HepG2 (cell line): ENCODE measurements around the gene ANO10. TPM values are rescaled to one million over a fixed set of nuclear protein-coding genes. Genes with fewer than 3 reads are reported as not detected.

Experiments
- ATAC-seq: fragments of 200-7000 bp; cut with Tn5 transposase; 3 replicates; pipeline ENCODE4 v1.9.1; 2020; ENCODE audit warnings: mild to moderate bottlenecking, moderate library complexity
- BruUV-seq: library from RNA; stranded (reverse); fragments of 400-500 nt; replicated peaks from 2 replicates; lab custom pipeline; 2021; lab: Mats Ljungman, UMichigan
- CTCF ChIA-PET: fragments of 300-600 bp; formaldehyde crosslinking; extraction: SDS; loops from one replicate; lab custom pipeline; 2021; ENCODE audit warnings: low total read pairs, inconsistent platforms, low intra/inter-chr PET ratio; lab: Yijun Ruan, JAX
- POLR2A ChIA-PET: fragments of 350-600 bp; sonication (Branson Sonifier 250); formaldehyde crosslinking; loops from one replicate; lab custom pipeline; 2020; ENCODE audit warnings: antibody characterized with exemption, inconsistent platforms; lab: Yijun Ruan, JAX
- DNase-seq: peaks from one replicate; pipeline ENCODE4 v3.0.0-alpha.2; 2015; ENCODE audit warnings: low spot score
- FAIRE-seq: peaks from 3 replicates; lab custom pipeline; 2011; peaks lifted over from hg19 to GRCh38; lab: Jason Lieb, UNC
- H2AFZ ChIP-seq: one replicate; pipeline ENCODE4 v1.6.1; 2011; ENCODE audit warnings: low read length, inconsistent platforms
- H3K27ac ChIP-seq: fragments of 300-600 bp; 3 replicates; pipeline ENCODE4 v1.8.0; 2011; ENCODE audit warnings: mixed run types, mild to moderate bottlenecking, mixed read lengths, low read length, inconsistent platforms; ENCODE audit not compliant: insufficient read depth; ENCODE audit errors: extremely low read length
- H3K27me3 ChIP-seq, 2 experiments: fragments of 200-600 bp in 1 of 2; 2 replicates in 1 of 2; 3 replicates in 1 of 2; pipeline versions ENCODE4 v1.6.0 to v1.8.0; 2011; ENCODE audit warnings: low read length in 2 of 2, mild to moderate bottlenecking in 2 of 2, moderate library complexity in 2 of 2, inconsistent platforms in 1 of 2; ENCODE audit not compliant: insufficient read depth in 2 of 2, control insufficient read depth in 1 of 2
- H3K36me3 ChIP-seq, 2 experiments: fragments of 200-600 bp in 1 of 2; replicated peaks in 1 of 2; 2 replicates in 1 of 2; 3 replicates in 1 of 2; pipeline versions ENCODE4 v1.5.1 to v1.8.0; 2011; ENCODE audit warnings: low read length in 2 of 2, inconsistent platforms in 1 of 2; ENCODE audit not compliant: insufficient read depth in 2 of 2, control insufficient read depth in 1 of 2
- H3K4me1 ChIP-seq: 2 replicates; pipeline ENCODE4 v1.5.1; 2012; ENCODE audit warnings: low read length, inconsistent platforms; ENCODE audit not compliant: insufficient read depth
- H3K4me2 ChIP-seq: 2 replicates; pipeline ENCODE4 v1.6.0; 2011; ENCODE audit warnings: low read depth, low read length, inconsistent platforms
- H3K4me3 ChIP-seq, 3 experiments: fragments of 200-600 bp in 1 of 3; sonication (generic), shearing (Covaris generic) in 1 of 3; replicated peaks in 1 of 3; 2 replicates each; pipeline ENCODE4 v1.5.1; 2011 to 2016; ENCODE audit warnings: low read length in 3 of 3, inconsistent platforms in 2 of 3, low read depth in 2 of 3, mild to moderate bottlenecking in 2 of 3, control low read depth in 1 of 3, mixed read lengths in 1 of 3; ENCODE audit not compliant: insufficient read depth in 1 of 3
- H3K79me2 ChIP-seq: one replicate; pipeline ENCODE4 v1.6.1; 2011; ENCODE audit warnings: low read length, inconsistent platforms; ENCODE audit not compliant: insufficient read depth
- H3K9ac ChIP-seq: 2 replicates; pipeline ENCODE4 v1.6.0; 2011; ENCODE audit warnings: mild to moderate bottlenecking, low read depth, low read length, inconsistent platforms; ENCODE audit not compliant: insufficient read depth
- H3K9me3 ChIP-seq: 2 replicates; pipeline ENCODE4 v1.5.1; 2012; ENCODE audit warnings: mild to moderate bottlenecking, low read length
- H4K20me1 ChIP-seq: 2 replicates; pipeline ENCODE4 v1.6.0; 2011; ENCODE audit warnings: inconsistent platforms, mild to moderate bottlenecking, low read length, moderate library complexity; ENCODE audit not compliant: insufficient read depth
- CBX2 ChIP-seq, 2 experiments: fragments of 200-600 bp in 1 of 2; sonication (generic); formaldehyde crosslinking in 1 of 2; IDR thresholded peaks; 2 replicates each; pipeline versions ENCODE4 v1.7.0 to v1.8.1; 2018 to 2022; ENCODE audit warnings: low read depth in 2 of 2, low read length in 1 of 2, mild to moderate bottlenecking in 1 of 2, missing genetic modification reagents in 1 of 2
- HHEX ChIP-seq: IDR thresholded peaks from 2 replicates; pipeline ENCODE4 v1.6.1; 2016; ENCODE audit warnings: control low read depth
- KAT7 ChIP-seq: IDR thresholded peaks from 2 replicates; pipeline ENCODE4 v1.6.1; 2018; ENCODE audit warnings: borderline replicate concordance, missing compliant biosample characterization
- MTA1 ChIP-seq: sonication (generic); formaldehyde crosslinking; IDR thresholded peaks from 2 replicates; pipeline ENCODE4 v1.4.0; 2020; ENCODE audit warnings: missing genetic modification reagents, mild to moderate bottlenecking, borderline replicate concordance
- MTERF4 ChIP-seq: sonication (generic); formaldehyde crosslinking; IDR thresholded peaks from 2 replicates; pipeline ENCODE4 v1.8.0; 2023; ENCODE audit warnings: mild to moderate bottlenecking, missing genetic modification reagents
- MTF2 ChIP-seq: sonication (generic); formaldehyde crosslinking; IDR thresholded peaks from 2 replicates; pipeline ENCODE4 v1.5.0; 2020; ENCODE audit warnings: missing genetic modification reagents, borderline replicate concordance
- MXI1 ChIP-seq: IDR thresholded peaks from 3 replicates; pipeline ENCODE4 v1.6.1; 2012; ENCODE audit warnings: low read depth, low read length, inconsistent platforms, borderline replicate concordance
- POLR2A ChIP-seq, 2 experiments: IDR thresholded peaks; 2 replicates each; pipeline ENCODE4 v1.6.1; 2011; ENCODE audit warnings: low read depth in 2 of 2, low read length in 2 of 2, mild to moderate bottlenecking in 1 of 2, moderate library complexity in 1 of 2; ENCODE audit not compliant: insufficient read depth in 1 of 2
- RBAK ChIP-seq: sonication (generic); formaldehyde crosslinking; IDR thresholded peaks from 2 replicates; pipeline ENCODE4 v1.5.1; 2020; ENCODE audit warnings: mild to moderate bottlenecking, missing genetic modification reagents
- SETDB1 ChIP-seq: sonication (generic); formaldehyde crosslinking; IDR thresholded peaks from 2 replicates; pipeline ENCODE4 v1.5.1; 2020; ENCODE audit warnings: missing genetic modification reagents, mild to moderate bottlenecking, borderline replicate concordance
- THYN1 ChIP-seq: sonication (generic); formaldehyde crosslinking; IDR thresholded peaks from 2 replicates; pipeline ENCODE4 v1.8.1; 2023; ENCODE audit warnings: low read depth, mild to moderate bottlenecking, moderate library complexity, missing genetic modification reagents, borderline replicate concordance
- ZNF225 ChIP-seq: sonication (generic); formaldehyde crosslinking; IDR thresholded peaks from 2 replicates; pipeline ENCODE4 v1.4.0; 2020; ENCODE audit warnings: mild to moderate bottlenecking, missing genetic modification reagents
- ZNF549 ChIP-seq: sonication (generic); formaldehyde crosslinking; IDR thresholded peaks from 2 replicates; pipeline ENCODE4 v1.5.0; 2020; ENCODE audit warnings: missing genetic modification reagents
- ZNF598 ChIP-seq: sonication (generic); formaldehyde crosslinking; IDR thresholded peaks from 2 replicates; pipeline ENCODE4 v1.5.1; 2020; ENCODE audit warnings: mild to moderate bottlenecking, missing genetic modification reagents, borderline replicate concordance
- ZNF660 ChIP-seq: sonication (generic); formaldehyde crosslinking; IDR thresholded peaks from 2 replicates; pipeline ENCODE4 v1.5.1; 2020; ENCODE audit warnings: mild to moderate bottlenecking, low read depth, missing genetic modification reagents, borderline replicate concordance
- ZNF75D ChIP-seq: sonication (generic); formaldehyde crosslinking; IDR thresholded peaks from 2 replicates; pipeline ENCODE4 v1.8.1; 2023; ENCODE audit warnings: missing genetic modification reagents, mild to moderate bottlenecking, borderline replicate concordance
- WGBS: methylation state at CpG from one replicate; pipeline ENCODE4 v1.1.6; 2017; ENCODE audit warnings: low lambda C conversion rate; 5-methylcytosine and 5-hydroxymethylcytosine counted together
- in situ Hi-C: cut with HindIII; loops from 2 replicates; pipeline ENCODE4 v1.10.0; 2017; ENCODE audit warnings: low pct_unique_long_range_greater_than_20kb; ENCODE audit not compliant: extremely low pct_ligation_motif_present
- intact Hi-C: fragments of 100-400 bp; cut with micrococcal nuclease; formaldehyde crosslinking; loops from one replicate; pipeline ENCODE4 v1.10.0; 2022; ENCODE audit not compliant: unreplicated experiment
- polyA plus RNA-seq, 8 experiments: library from polyadenylated mRNA; depleted of rRNA in 3 of 8; stranded (reverse) in 7 of 8; unstranded in 1 of 8; fragments of >200 nt; fragmentation: Illumina TruSeq in 4 of 8; extraction: Trizol in 4 of 8; gene quantifications; 2 replicates each; pipeline versions ENCODE4 v1.2.1 to v1.2.3, GENCODE V29; 2011 to 2016; ENCODE audit warnings: low read depth in 4 of 8, missing spikeins in 1 of 8, mixed read lengths in 1 of 8; ENCODE audit not compliant: insufficient read depth in 1 of 8
- total RNA-seq, 5 experiments: library from RNA; depleted of rRNA; stranded (reverse); fragments of >200 nt; fragmentation: Illumina TruSeq; extraction: Trizol; gene quantifications; 2 replicates each; pipeline ENCODE4 v1.2.3, GENCODE V29; 2016; ENCODE audit warnings: low read depth in 1 of 5
- TF ChIP-seq, protein P1 (sequence below): IDR thresholded peaks from 2 replicates; pipeline ENCODE4 v1.6.1; 2016; ENCODE audit warnings: missing compliant biosample characterization, missing genetic modification reagents, borderline replicate concordance

The ANO10 gene
- total and polyA plus RNA-seq, 2 of the 13 experiments (the other 11 are each of a cell fraction or from before 2014, with no cell fraction given), result 10.4 to 13.1 TPM

DNA sequence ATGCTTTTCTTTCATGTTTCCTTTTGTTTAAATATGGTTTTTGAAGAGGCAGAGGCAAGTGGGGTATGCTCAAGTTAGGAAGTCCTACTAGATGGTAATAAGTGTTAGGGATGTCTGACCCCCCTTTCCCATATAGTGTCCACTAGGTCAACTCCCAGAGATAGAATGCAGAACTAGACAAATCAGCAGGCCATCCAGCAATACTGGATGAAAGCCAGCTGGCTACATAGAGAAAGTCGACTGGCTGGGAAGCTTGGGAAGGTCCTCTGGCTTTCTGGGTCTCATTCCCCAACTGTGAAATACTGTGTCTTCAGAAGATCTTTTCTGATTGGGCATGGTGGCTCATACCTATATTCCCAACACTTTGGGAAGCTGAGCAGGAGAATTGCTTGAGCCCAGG lies 221.6 kb downstream of the ANO10 start (continued):
- TF ChIP-seq ZNF549 (CRISPR knock-in tag) (no peak), ZNF75D (CRISPR knock-in tag) (no peak), CBX2 (IDR thresholded peaks at IDR 0.05; ENCODE audit: low read depth, low read length) (no peak), CBX2 (CRISPR knock-in tag; IDR thresholded peaks at IDR 0.05; ENCODE audit: low read depth) (no peak), MTERF4 (CRISPR knock-in tag) (no peak), POLR2A (IDR thresholded peaks at IDR 0.05; ENCODE audit: insufficient read depth in 1 of 2, low read depth in 2 of 2, low read length in 2 of 2) (no peak), RBAK (CRISPR knock-in tag) (no peak), THYN1 (CRISPR knock-in tag) (no peak), HHEX (CRISPR knock-in tag) (no peak), ZNF225 (no peak), MTF2 (no peak), SETDB1 (CRISPR knock-in tag) (no peak)

GRCh38 chr3:43399034-43399433 lies 222.8 kb downstream of the ANO10 start:
- Histone ChIP-seq H3K9ac (no peak overlapping the region), H3K4me1 (no peaks in the 10 kb centered on the region), H3K27me3 (no peaks in the 10 kb centered on the region), H3K79me2 (no peaks in the 10 kb centered on the region), H4K20me1 (no peaks in the 10 kb centered on the region), H3K9me3 (no peaks in the 10 kb centered on the region), H3K27ac (no peak overlapping the region), H3K4me3 (no peak overlapping the region), H3K36me3 (no peaks in the 10 kb centered on the region), H3K4me2 (no peak overlapping the region), H2AFZ (no peak overlapping the region)
- TF ChIP-seq ZNF598 (CRISPR knock-in tag), result no peak
- TF ChIP-seq, protein P1, sequence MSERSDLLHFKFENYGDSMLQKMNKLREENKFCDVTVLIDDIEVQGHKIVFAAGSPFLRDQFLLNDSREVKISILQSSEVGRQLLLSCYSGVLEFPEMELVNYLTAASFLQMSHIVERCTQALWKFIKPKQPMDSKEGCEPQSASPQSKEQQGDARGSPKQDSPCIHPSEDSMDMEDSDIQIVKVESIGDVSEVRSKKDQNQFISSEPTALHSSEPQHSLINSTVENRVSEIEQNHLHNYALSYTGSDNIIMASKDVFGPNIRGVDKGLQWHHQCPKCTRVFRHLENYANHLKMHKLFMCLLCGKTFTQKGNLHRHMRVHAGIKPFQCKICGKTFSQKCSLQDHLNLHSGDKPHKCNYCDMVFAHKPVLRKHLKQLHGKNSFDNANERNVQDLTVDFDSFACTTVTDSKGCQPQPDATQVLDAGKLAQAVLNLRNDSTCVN (CRISPR knock-in tag), result no peak
- no peak for TF ChIP-seq MXI1
- no peak for TF ChIP-seq SETDB1 (CRISPR knock-in tag)
- no peak for TF ChIP-seq ZNF660 (CRISPR knock-in tag)
- TF ChIP-seq KAT7, result no peak
- no peak for TF ChIP-seq MTA1 (CRISPR knock-in tag)
- DNase-seq (no peak), FAIRE-seq (no peak), ATAC-seq (no peak)
- ChIA-PET CTCF (no interaction called here), POLR2A (no interaction called here)
- WGBS, result 88% methylated on average over 6 of the region's 6 CpGs
- intact Hi-C loops, result no loop called here
- BruUV-seq, result no TSS peak
- in situ Hi-C loops, result no loop called here
